ENCODE data around the gene ADORA2A. TPM values are rescaled to one million over a fixed set of nuclear protein-coding genes. Genes with fewer than 3 reads are reported as not detected.

The ADORA2A gene
- polyA plus RNA-seq, 1 donor (not counting 4 experiments of a cell fraction or from before 2014, with no cell fraction given): 0.20 TPM

- Histone ChIP-seq H3K36me3 (ENCODE audit: control insufficient read depth in 2 of 2, extremely low read depth in 1 of 2, insufficient read depth in 2 of 2, low read length in 2 of 2) (peaks cover 4 to 15% of the 10 kb centered on the region in 2 experiments), H3K4me2 (ENCODE audit: control insufficient read depth, extremely low read depth, insufficient read depth, low read depth, low read length) (no peak overlapping the region), H3K9me1 (ENCODE audit: control insufficient read depth, extremely low read depth, insufficient read depth, low read length) (no peaks in the 10 kb centered on the region), H3K9ac (ENCODE audit: control insufficient read depth, extremely low read depth, insufficient read depth, low read length) (no peak overlapping the region), H3K27ac (ENCODE audit: control insufficient read depth, insufficient read depth, low read length) (no peak overlapping the region), H3K4me3 (ENCODE audit: control insufficient read depth in 2 of 3, extremely low read depth in 1 of 3, insufficient read depth in 2 of 3, low read depth in 1 of 3, low read length in 3 of 3) (no peak overlapping the region), H2AFZ (ENCODE audit: control insufficient read depth, low read length) (no peak overlapping the region), H3K4me1 (ENCODE audit: control insufficient read depth, extremely low read depth, insufficient read depth, low read length) (peaks cover 12% of the 10 kb centered on the region), H3K9me3 (ENCODE audit: control insufficient read depth, low read depth, low read length) (no peaks in the 10 kb centered on the region), H3K27me3 (ENCODE audit: control insufficient read depth, extremely low read depth, insufficient read depth, low read length) (no peaks in the 10 kb centered on the region), H3K79me2 (ENCODE audit: control insufficient read depth, insufficient read depth, low read length) (no peaks in the 10 kb centered on the region), H4K20me1 (ENCODE audit: control insufficient read depth, extremely low read depth, insufficient read depth, low read length) (no peaks in the 10 kb centered on the region)
- DNase-seq (ENCODE audit: low read depth, low spot score): no peak
- TF ChIP-seq CTCF (optimal IDR thresholded peaks at IDR 0.05 in 1 of 3, IDR thresholded peaks at IDR 0.05 in 1 of 3, conservative IDR thresholded peaks at IDR 0.05 in 1 of 3; ENCODE audit: extremely low read depth in 1 of 3, insufficient read depth in 2 of 3, low read length in 3 of 3): no peak
- TF ChIP-seq EZH2 (IDR thresholded peaks at IDR 0.05; ENCODE audit: low read length): no peak
- no peak for FAIRE-seq
- dilution Hi-C loops (cut with MboI; ENCODE audit: extremely low pct_ligation_motif_present, low sequenced_read_pairs): no loop called here
These were observed 33.1 kb upstream of the ADORA2A start for GRCh38 chr22:24394254-24394653.

GRCh38 chr22:24398409-24398808 is 29.0 kb upstream of the ADORA2A start:
- H3K27me3 ChIP-seq (ENCODE audit: control insufficient read depth, extremely low read depth, insufficient read depth, low read length): no peaks in the 10 kb centered on the region
- FAIRE-seq (no peak), DNase-seq (ENCODE audit: low read depth, low spot score) (no peak)
- H3K9me1 ChIP-seq (ENCODE audit: control insufficient read depth, extremely low read depth, insufficient read depth, low read length): peaks cover 2% of the 10 kb centered on the region
- no peak overlapping the region for H3K27ac ChIP-seq (ENCODE audit: control insufficient read depth, insufficient read depth, low read length)
- dilution Hi-C loops (cut with MboI; ENCODE audit: extremely low pct_ligation_motif_present, low sequenced_read_pairs): no loop called here
- H4K20me1 ChIP-seq (ENCODE audit: control insufficient read depth, extremely low read depth, insufficient read depth, low read length): peaks cover 7% of the 10 kb centered on the region
- H3K9ac ChIP-seq (ENCODE audit: control insufficient read depth, extremely low read depth, insufficient read depth, low read length): no peak overlapping the region
- no peaks in the 10 kb centered on the region for H3K9me3 ChIP-seq (ENCODE audit: control insufficient read depth, low read depth, low read length)
- peaks cover 6 to 26% of the 10 kb centered on the region in 2 experiments for H3K36me3 ChIP-seq (ENCODE audit: control insufficient read depth in 2 of 2, extremely low read depth in 1 of 2, insufficient read depth in 2 of 2, low read length in 2 of 2)
- H3K4me2 ChIP-seq (ENCODE audit: control insufficient read depth, extremely low read depth, insufficient read depth, low read depth, low read length): no peak overlapping the region
- H3K4me3 ChIP-seq (ENCODE audit: control insufficient read depth in 2 of 3, extremely low read depth in 1 of 3, insufficient read depth in 2 of 3, low read depth in 1 of 3, low read length in 3 of 3): no peak overlapping the region
- H3K4me1 ChIP-seq (ENCODE audit: control insufficient read depth, extremely low read depth, insufficient read depth, low read length): peaks cover 13% of the 10 kb centered on the region
- H2AFZ ChIP-seq (ENCODE audit: control insufficient read depth, low read length): no peak overlapping the region
- H3K79me2 ChIP-seq (ENCODE audit: control insufficient read depth, insufficient read depth, low read length): no peaks in the 10 kb centered on the region
- TF ChIP-seq EZH2 (IDR thresholded peaks at IDR 0.05; ENCODE audit: low read length) (no peak), CTCF (optimal IDR thresholded peaks at IDR 0.05 in 1 of 3, IDR thresholded peaks at IDR 0.05 in 1 of 3, conservative IDR thresholded peaks at IDR 0.05 in 1 of 3; ENCODE audit: extremely low read depth in 1 of 3, insufficient read depth in 2 of 3, low read length in 3 of 3) (no peak)
